T-helper 1 cell treated with Interleukin-12 subunit alpha and Interleukin-12 subunit beta and Interleukin-4 antibody, amounts not matched to agents 30 μg/mL and 1 μg/mL, for 36 hours (primary cell): ENCODE results near the gene STX8.

Experiments used
- H3K27ac Mint-ChIP-seq: one replicate; pipeline ENCODE4 v1.8.0; 2021; ENCODE audit warnings: mild to moderate bottlenecking, mixed read lengths
- H3K27me3 Mint-ChIP-seq: one replicate; pipeline ENCODE4 v1.8.0; 2021; ENCODE audit warnings: low read depth, mixed read lengths
- H3K36me3 Mint-ChIP-seq: one replicate; pipeline ENCODE4 v1.8.0; 2021; ENCODE audit warnings: low read depth, mixed read lengths
- H3K4me1 Mint-ChIP-seq: one replicate; pipeline ENCODE4 v1.8.0; 2021; ENCODE audit warnings: low read depth, mixed read lengths
- H3K4me3 Mint-ChIP-seq: one replicate; pipeline ENCODE4 v1.8.0; 2021; ENCODE audit warnings: mild to moderate bottlenecking, moderate library complexity, mixed read lengths
- H3K9me3 Mint-ChIP-seq: one replicate; pipeline ENCODE4 v1.8.0; 2021; ENCODE audit warnings: mixed read lengths

The STX8 gene

DNA sequence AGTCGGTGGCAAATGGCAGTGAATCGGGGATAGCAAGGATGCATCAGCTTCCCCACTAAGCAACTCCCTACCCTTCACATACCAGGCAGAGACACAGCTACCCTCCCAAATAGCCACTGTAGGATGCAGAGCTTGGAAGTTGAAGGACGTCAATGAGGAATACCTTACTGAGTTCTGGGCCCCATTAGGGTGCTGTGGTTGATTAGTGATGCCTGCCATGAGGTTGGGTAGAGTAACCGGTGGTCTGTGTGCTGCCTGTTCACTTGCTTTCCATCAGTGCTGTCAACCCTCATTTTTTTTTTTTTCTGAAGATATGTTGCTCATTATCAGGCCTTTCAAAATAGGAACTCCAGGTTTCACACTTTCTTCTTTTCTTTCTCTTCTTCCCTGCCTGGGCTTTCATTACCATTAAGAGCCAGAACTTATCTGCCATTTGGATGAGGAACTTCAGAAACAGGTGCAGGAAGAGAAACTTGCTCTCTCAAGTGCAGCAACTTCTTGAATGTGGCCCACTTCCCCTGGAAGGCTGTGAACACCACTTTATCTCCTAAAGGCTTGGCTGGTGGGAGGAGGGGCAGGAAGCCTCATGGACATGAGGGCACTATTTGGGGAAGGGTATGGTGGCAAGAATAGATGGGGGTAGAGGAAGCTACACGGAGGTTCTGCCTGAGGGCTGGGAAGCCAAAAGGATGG lies 370.8 kb downstream of the STX8 start:
- no peaks in the 10 kb centered on the region for H3K9me3 Mint-ChIP-seq
- no peak overlapping the region for H3K4me3 Mint-ChIP-seq
- no peak overlapping the region for H3K27ac Mint-ChIP-seq
- H3K27me3 Mint-ChIP-seq = no peaks in the 10 kb centered on the region
- H3K36me3 Mint-ChIP-seq = no peaks in the 10 kb centered on the region
- H3K4me1 Mint-ChIP-seq = no peaks in the 10 kb centered on the region

DNA sequence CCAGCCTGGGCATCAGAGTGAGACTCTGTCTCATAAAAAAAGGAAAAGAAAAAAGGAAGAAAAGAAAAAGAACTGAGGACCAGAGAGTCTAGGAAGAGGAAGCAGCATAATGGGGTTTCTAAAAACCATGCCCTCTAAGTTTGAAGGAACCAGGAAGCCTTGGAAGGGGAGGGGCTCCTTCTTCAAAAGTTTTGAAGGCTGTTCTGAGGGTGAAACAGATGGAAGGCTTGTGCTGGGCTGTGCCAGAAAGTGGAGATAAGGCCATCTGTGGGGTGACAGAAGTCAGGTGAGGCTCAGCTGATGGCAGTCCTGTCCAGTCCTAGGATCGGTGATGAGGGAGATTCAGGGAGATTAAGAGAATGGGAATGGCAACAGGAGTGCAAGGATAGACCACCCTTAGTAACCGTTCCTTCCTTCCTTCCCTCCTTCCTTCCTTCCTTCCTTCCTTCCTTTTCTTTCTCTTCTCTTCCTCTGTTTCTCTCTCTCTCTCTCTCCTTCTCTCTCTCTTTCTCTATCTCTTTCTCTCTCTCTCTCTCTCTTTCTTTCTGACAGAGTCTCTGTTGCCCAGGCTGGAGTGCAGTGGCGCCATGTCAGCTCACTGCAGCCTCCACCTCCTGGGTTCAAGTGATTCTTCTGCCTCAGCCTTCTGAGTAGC lies 371.7 kb downstream of the STX8 start:
- H3K36me3 Mint-ChIP-seq = no peaks in the 10 kb centered on the region
- no peaks in the 10 kb centered on the region for H3K9me3 Mint-ChIP-seq
- H3K27ac Mint-ChIP-seq = no peak overlapping the region
- no peak overlapping the region for H3K4me3 Mint-ChIP-seq
- H3K27me3 Mint-ChIP-seq = no peaks in the 10 kb centered on the region
- H3K4me1 Mint-ChIP-seq = no peaks in the 10 kb centered on the region

DNA sequence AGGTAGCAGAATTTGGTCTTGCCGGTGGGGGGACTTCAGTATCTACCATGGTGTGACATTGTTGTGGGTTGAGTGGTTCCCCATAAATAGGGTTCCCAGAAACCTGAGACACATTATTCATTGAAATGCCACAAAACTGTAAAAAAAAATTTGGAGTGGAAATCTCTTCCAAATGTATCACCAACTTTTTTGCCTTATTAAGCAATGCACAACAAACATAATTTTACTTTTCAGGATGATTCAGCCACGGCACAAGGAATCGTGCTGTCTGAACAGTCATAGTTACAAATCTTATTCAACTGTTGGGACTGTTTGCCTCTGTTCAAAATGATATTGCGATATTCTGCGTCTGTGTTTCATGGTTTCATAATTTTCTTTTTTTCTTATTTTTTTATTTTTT lies 373.1 kb downstream of the STX8 start:
- H3K4me3 Mint-ChIP-seq = no peak overlapping the region
- H3K27me3 Mint-ChIP-seq = no peaks in the 10 kb centered on the region
- H3K9me3 Mint-ChIP-seq = no peaks in the 10 kb centered on the region
- no peaks in the 10 kb centered on the region for H3K4me1 Mint-ChIP-seq
- no peaks in the 10 kb centered on the region for H3K36me3 Mint-ChIP-seq
- H3K27ac Mint-ChIP-seq = no peak overlapping the region

DNA sequence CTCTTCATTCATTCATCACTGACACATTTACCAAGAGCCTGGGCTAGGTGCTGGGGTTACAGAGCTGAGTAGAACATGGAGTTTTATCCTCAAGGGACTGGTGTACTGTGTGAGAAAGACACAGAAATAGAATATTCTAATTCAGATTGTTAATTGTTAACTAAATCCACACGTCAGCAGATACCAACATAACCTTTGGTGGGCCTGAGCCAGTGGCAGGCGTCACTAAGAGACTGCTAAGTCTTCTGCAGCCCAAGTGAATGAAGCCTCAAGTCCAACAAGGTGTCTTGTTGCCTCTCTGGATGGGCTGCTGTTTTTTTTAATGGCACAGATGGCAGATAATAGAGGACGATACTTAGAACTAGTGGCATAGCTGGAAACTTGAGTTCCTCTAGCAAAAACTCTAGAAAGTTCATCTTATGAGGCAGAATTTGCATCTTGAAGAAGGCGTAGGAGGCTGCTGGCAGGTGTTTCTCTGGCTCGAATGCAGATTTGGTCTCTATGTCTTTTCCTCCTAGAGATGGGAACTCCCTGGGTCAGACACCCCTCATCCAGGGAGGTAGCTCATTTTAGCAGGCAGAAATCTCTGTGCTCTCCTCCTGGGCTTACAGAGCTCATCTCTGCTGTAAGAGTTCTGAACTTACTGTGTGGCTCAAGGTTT lies 374.8 kb downstream of the STX8 start:
- Mint-ChIP-seq H3K36me3 (no peaks in the 10 kb centered on the region), H3K27me3 (no peaks in the 10 kb centered on the region), H3K9me3 (no peaks in the 10 kb centered on the region), H3K27ac (no peak overlapping the region), H3K4me1 (no peaks in the 10 kb centered on the region), H3K4me3 (no peak overlapping the region)
